ENCODE data around the gene PEDS1. TPM values are rescaled to one million over a fixed set of nuclear protein-coding genes. Genes with fewer than 3 reads are reported as not detected.

The PEDS1 gene
- total and polyA plus RNA-seq, 2 experiments from 2014 or later: 53.9 to 55.7 TPM

DNA sequence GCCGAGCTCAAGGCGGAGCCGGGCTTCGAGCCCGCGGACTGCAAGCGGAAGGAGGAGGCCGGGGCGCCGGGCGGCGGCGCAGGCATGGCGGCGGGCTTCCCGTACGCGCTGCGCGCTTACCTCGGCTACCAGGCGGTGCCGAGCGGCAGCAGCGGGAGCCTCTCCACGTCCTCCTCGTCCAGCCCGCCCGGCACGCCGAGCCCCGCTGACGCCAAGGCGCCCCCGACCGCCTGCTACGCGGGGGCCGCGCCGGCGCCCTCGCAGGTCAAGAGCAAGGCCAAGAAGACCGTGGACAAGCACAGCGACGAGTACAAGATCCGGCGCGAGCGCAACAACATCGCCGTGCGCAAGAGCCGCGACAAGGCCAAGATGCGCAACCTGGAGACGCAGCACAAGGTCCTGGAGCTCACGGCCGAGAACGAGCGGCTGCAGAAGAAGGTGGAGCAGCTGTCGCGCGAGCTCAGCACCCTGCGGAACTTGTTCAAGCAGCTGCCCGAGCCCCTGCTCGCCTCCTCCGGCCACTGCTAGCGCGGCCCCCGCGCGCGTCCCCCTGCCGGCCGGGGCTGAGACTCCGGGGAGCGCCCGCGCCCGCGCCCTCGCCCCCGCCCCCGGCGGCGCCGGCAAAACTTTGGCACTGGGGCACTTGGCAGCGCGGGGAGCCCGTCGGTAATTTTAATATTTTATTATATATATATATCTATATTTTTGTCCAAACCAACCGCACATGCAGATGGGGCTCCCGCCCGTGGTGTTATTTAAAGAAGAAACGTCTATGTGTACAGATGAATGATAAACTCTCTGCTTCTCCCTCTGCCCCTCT lies 38.2 kb upstream of the PEDS1 start:
- no peaks in the 10 kb centered on the region for H4K20me1 ChIP-seq (ENCODE audit: insufficient read depth)
- H3K9me3 ChIP-seq (ENCODE audit: low read depth): no peaks in the 10 kb centered on the region
- H3K27me3 ChIP-seq (replicated peaks; ENCODE audit: insufficient read depth): no peaks in the 10 kb centered on the region
- H3K4me1 ChIP-seq (ENCODE audit: insufficient read depth): peaks cover 12% of the 10 kb centered on the region
- peaks cover 38% of the 10 kb centered on the region for H3F3A ChIP-seq (ENCODE audit: insufficient read depth)
- peak overlapping the region; percentile 99 for H3K4me2 ChIP-seq (ENCODE audit: unreplicated experiment)
- no peak overlapping the region for H2AFZ ChIP-seq
- in situ Hi-C loops (cut with MboI): loop anchor here (25.0 kb wide), 1 partner anchor 546 kb away; the partner anchor contains the start of gene PARD6B
- no peaks in the 10 kb centered on the region for H3K9me2 ChIP-seq (ENCODE audit: insufficient read depth)
- peak overlapping the region; percentile 92 for H3K4me3 ChIP-seq
- peaks cover 39% of the 10 kb centered on the region for H3K79me2 ChIP-seq (ENCODE audit: insufficient read depth)
- TF ChIP-seq EZH2 (IDR thresholded peaks at IDR 0.05; ENCODE audit: insufficient read depth, poor library complexity, severe bottlenecking) (no peak), EZH2phosphoT487 (IDR thresholded peaks at IDR 0.05; ENCODE audit: insufficient read depth, low read depth) (no peak)
- H3K36me3 ChIP-seq (ENCODE audit: low read depth): peaks cover 23% of the 10 kb centered on the region; the same call in 1 of the 2 replicates
- 0 to 1% methylated on average over 55 to 76 of the region's 96 CpGs for WGBS, 2 experiments (ENCODE audit: low coverage in 1 of 2, low lambda C conversion rate in 2 of 2, missing lambda C conversion rate in 2 of 2)
- peak overlapping the region; percentile 99 for H3K9ac ChIP-seq
- DNase-seq: peak; percentile 77
- peak overlapping the region; percentile 98 for H3K27ac ChIP-seq

DNA sequence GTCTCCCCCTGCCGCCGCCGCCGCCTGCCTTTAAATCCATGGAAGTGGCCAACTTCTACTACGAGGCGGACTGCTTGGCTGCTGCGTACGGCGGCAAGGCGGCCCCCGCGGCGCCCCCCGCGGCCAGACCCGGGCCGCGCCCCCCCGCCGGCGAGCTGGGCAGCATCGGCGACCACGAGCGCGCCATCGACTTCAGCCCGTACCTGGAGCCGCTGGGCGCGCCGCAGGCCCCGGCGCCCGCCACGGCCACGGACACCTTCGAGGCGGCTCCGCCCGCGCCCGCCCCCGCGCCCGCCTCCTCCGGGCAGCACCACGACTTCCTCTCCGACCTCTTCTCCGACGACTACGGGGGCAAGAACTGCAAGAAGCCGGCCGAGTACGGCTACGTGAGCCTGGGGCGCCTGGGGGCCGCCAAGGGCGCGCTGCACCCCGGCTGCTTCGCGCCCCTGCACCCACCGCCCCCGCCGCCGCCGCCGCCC lies 37.6 kb upstream of the PEDS1 start:
- H3K9me3 ChIP-seq (ENCODE audit: low read depth): no peaks in the 10 kb centered on the region
- H3K27ac ChIP-seq: peak overlapping the region; percentile 98
- DNase-seq: peak; percentile 79
- no peaks in the 10 kb centered on the region for H3K9me2 ChIP-seq (ENCODE audit: insufficient read depth)
- H3K4me2 ChIP-seq (ENCODE audit: unreplicated experiment): peak overlapping the region; percentile 99
- H3K79me2 ChIP-seq (ENCODE audit: insufficient read depth): peaks cover 39% of the 10 kb centered on the region
- H3K4me3 ChIP-seq: peak overlapping the region; percentile 92
- peaks cover 38% of the 10 kb centered on the region for H3F3A ChIP-seq (ENCODE audit: insufficient read depth)
- peaks cover 23% of the 10 kb centered on the region; the same call in 1 of the 2 replicates for H3K36me3 ChIP-seq (ENCODE audit: low read depth)
- TF ChIP-seq EZH2phosphoT487 (IDR thresholded peaks at IDR 0.05; ENCODE audit: insufficient read depth, low read depth): no peak
- no peak for TF ChIP-seq EZH2 (IDR thresholded peaks at IDR 0.05; ENCODE audit: insufficient read depth, poor library complexity, severe bottlenecking)
- no peaks in the 10 kb centered on the region for H4K20me1 ChIP-seq (ENCODE audit: insufficient read depth)
- H3K9ac ChIP-seq: peak overlapping the region; percentile 99
- 2% methylated on average over 35 to 58 of the region's 69 CpGs for WGBS, 2 experiments (ENCODE audit: low coverage in 1 of 2, low lambda C conversion rate in 2 of 2, missing lambda C conversion rate in 2 of 2)
- peaks cover 12% of the 10 kb centered on the region for H3K4me1 ChIP-seq (ENCODE audit: insufficient read depth)
- no peak overlapping the region for H2AFZ ChIP-seq
- no peaks in the 10 kb centered on the region for H3K27me3 ChIP-seq (replicated peaks; ENCODE audit: insufficient read depth)
- in situ Hi-C loops (cut with MboI): loop anchor here (25.0 kb wide), 1 partner anchor 546 kb away; the partner anchor contains the start of gene PARD6B

DNA sequence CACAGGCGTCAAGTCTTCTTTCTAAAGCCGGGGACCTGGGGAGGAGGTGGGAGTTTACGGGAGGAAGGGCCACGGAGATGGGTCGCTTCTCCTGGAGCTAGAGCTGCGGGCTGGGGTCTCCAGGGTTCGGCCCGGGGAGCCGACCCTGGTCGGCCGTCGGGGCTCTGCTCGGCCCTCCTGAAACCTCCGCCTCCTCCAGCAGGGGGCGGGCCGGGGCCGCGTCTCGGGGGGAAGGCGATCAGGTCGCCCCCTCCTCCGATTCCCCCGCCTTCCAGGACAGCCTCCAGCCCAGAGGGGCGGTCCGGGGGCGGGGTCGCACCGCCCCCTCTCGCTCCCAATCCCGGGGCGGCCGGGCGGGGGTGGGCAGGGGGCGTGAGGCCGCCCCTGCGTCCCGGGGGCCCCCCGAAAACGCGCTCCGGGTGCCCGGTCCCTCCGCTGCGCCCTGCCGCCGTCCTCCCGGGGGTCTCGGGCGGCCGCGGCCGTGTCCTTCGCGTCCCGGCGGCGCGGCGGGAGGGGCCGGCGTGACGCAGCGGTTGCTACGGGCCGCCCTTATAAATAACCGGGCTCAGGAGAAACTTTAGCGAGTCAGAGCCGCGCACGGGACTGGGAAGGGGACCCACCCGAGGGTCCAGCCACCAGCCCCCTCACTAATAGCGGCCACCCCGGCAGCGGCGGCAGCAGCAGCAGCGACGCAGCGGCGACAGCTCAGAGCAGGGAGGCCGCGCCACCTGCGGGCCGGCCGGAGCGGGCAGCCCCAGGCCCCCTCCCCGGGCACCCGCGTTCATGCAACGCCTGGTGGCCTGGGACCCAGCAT lies 36.9 kb upstream of the PEDS1 start, which contains the start of gene CEBPB:
Gene CEBPB (plus strand): TSS at position 580 of the 814 bp plus-strand sequence. CDS start 204 bp downstream, at position 784.
- peak; percentile 94 for DNase-seq
- H2AFZ ChIP-seq: peak within 1 kb of the TSS; percentile 37
- 2 to 3% methylated on average over 28 to 35 of the region's 89 CpGs for WGBS, 2 experiments (ENCODE audit: low coverage in 1 of 2, low lambda C conversion rate in 2 of 2, missing lambda C conversion rate in 2 of 2)
- H3K27ac ChIP-seq: peak within 1 kb of the TSS; percentile 98
- in situ Hi-C loops (cut with MboI): loop anchor here (25.0 kb wide), 1 partner anchor 547 kb away; the partner anchor contains the start of gene PARD6B
- peak within 1 kb of the TSS; percentile 99 for H3K9ac ChIP-seq
- TF ChIP-seq EZH2phosphoT487 (IDR thresholded peaks at IDR 0.05; ENCODE audit: insufficient read depth, low read depth) (no peak), EZH2 (IDR thresholded peaks at IDR 0.05; ENCODE audit: insufficient read depth, poor library complexity, severe bottlenecking) (no peak)
- peaks cover 35% of the 10 kb centered on the region for H3K79me2 ChIP-seq (ENCODE audit: insufficient read depth)
- H3K36me3 ChIP-seq (ENCODE audit: low read depth): peaks cover 23% of the 10 kb centered on the region; the same call in 1 of the 2 replicates
- H4K20me1 ChIP-seq (ENCODE audit: insufficient read depth): no peaks in the 10 kb centered on the region
- peaks cover 12% of the 10 kb centered on the region for H3K4me1 ChIP-seq (ENCODE audit: insufficient read depth)
- H3F3A ChIP-seq (ENCODE audit: insufficient read depth): peaks cover 32% of the 10 kb centered on the region
- peak within 1 kb of the TSS; percentile 92 for H3K4me3 ChIP-seq
- H3K27me3 ChIP-seq (replicated peaks; ENCODE audit: insufficient read depth): no peaks in the 10 kb centered on the region
- H3K9me2 ChIP-seq (ENCODE audit: insufficient read depth): no peaks in the 10 kb centered on the region
- H3K9me3 ChIP-seq (ENCODE audit: low read depth): no peaks in the 10 kb centered on the region
- peak within 1 kb of the TSS; percentile 99 for H3K4me2 ChIP-seq (ENCODE audit: unreplicated experiment)
